Loucy (cell line): ENCODE measurements around the gene NEBL.

Source experiments
- H2AFZ ChIP-seq: fragments of 200-600 bp; sonication (generic); 2 replicates; pipeline ENCODE4 v1.6.0; 2016; ENCODE audit warnings: antibody characterized with exemption, mild to moderate bottlenecking, low read length, moderate library complexity
- H3F3A ChIP-seq: fragments of 200-600 bp; 2 replicates; pipeline ENCODE4 v1.6.0; 2016; ENCODE audit warnings: antibody characterized with exemption, low read depth, mild to moderate bottlenecking
- H3K27me3 ChIP-seq: fragments of 200-600 bp; sonication (generic); 2 replicates; pipeline ENCODE4 v1.6.1; 2014; ENCODE audit warnings: low read length, mild to moderate bottlenecking; ENCODE audit not compliant: insufficient read depth, poor library complexity, severe bottlenecking
- H3K36me3 ChIP-seq: fragments of 200-600 bp; sonication (generic); 2 replicates; pipeline ENCODE4 v1.6.1; 2016; ENCODE audit warnings: low read length; ENCODE audit not compliant: insufficient read depth
- H3K4me1 ChIP-seq: fragments of 200-600 bp; sonication (generic); 2 replicates; pipeline ENCODE4 v1.5.1; 2014; ENCODE audit warnings: low read length, mild to moderate bottlenecking; ENCODE audit not compliant: insufficient read depth, poor library complexity, severe bottlenecking
- H3K4me2 ChIP-seq: fragments of 200-600 bp; sonication (generic); 2 replicates; pipeline ENCODE4 v1.6.0; 2014; ENCODE audit warnings: antibody characterized with exemption, low read length, low read depth, mild to moderate bottlenecking; ENCODE audit not compliant: poor library complexity, severe bottlenecking
- H3K4me3 ChIP-seq: fragments of 200-600 bp; sonication (generic); 2 replicates; pipeline ENCODE4 v1.5.1; 2014; ENCODE audit warnings: low read length, mild to moderate bottlenecking, mixed read lengths; ENCODE audit not compliant: poor library complexity, severe bottlenecking
- H3K79me2 ChIP-seq: fragments of 200-600 bp; sonication (generic); 2 replicates; pipeline ENCODE4 v1.6.1; 2014; ENCODE audit warnings: low read length; ENCODE audit not compliant: insufficient read depth
- H3K9ac ChIP-seq: fragments of 200-600 bp; sonication (generic); 2 replicates; pipeline ENCODE4 v1.6.0; 2014; ENCODE audit warnings: mild to moderate bottlenecking, low read depth, low read length, moderate library complexity; ENCODE audit not compliant: poor library complexity, severe bottlenecking
- H3K9me2 ChIP-seq: fragments of 200-600 bp; sonication (generic); replicated peaks from 2 replicates; pipeline ENCODE4 v1.6.1; 2016; ENCODE audit warnings: low read depth, low read length, mixed read lengths
- H3K9me3 ChIP-seq: fragments of 200-600 bp; sonication (generic); 2 replicates; pipeline ENCODE4 v1.6.1; 2014; ENCODE audit warnings: mild to moderate bottlenecking, antibody characterized with exemption, low read length, low read depth; ENCODE audit not compliant: insufficient read depth
- H4K20me1 ChIP-seq: fragments of 200-600 bp; sonication (generic); 2 replicates; pipeline ENCODE4 v1.6.0; 2014; ENCODE audit warnings: antibody characterized with exemption, low read length, mild to moderate bottlenecking; ENCODE audit not compliant: insufficient read depth, poor library complexity, severe bottlenecking
- EZH2phosphoT487 ChIP-seq: fragments of 200-600 bp; IDR thresholded peaks from 2 replicates; pipeline ENCODE4 v1.6.1; 2018; ENCODE audit warnings: antibody characterized with exemption, mild to moderate bottlenecking, moderate library complexity, borderline replicate concordance
- TF ChIP-seq, protein P1 (sequence below): fragments of 200-600 bp; sonication (generic); conservative IDR thresholded peaks from 2 replicates; pipeline ENCODE4 v1.5.1; 2014; ENCODE audit warnings: mild to moderate bottlenecking, antibody characterized with exemption, low read length

NEBL gene

DNA sequence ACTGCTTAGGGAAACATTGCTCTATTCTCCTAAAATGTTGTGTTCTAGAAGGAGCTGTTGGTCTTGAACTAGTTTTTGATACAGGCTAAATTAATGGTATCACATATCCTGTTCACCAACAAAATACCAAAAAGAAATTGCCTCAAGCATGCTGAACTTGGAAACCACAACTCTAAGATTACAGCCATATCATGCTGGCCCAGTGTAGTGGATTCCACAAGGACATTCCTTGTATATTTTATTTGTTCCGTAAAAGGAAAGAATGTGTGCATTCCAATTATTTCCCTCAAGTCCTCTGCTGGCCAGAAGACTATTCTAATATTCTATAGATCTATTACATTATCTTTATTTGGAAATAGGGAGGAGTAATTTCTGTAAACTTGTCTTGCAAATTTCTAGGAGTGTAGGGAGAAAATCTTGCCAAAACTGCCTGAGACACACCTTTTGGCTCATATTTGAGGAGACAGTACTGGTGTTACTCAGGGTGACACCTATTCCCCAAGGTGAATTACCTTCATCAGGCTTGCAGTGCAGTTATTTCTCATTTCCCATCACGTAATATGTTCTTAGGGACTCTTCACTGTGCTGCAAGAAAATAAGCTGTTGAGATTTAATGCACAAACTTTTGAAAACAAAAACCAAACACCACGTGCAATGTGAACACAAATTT, 1.9 kb upstream of the NEBL start:
- Histone ChIP-seq H3F3A (no peaks in the 10 kb centered on the region), H3K27me3 (no peaks in the 10 kb centered on the region), H2AFZ (no peak overlapping the region), H3K9me3 (no peaks in the 10 kb centered on the region), H3K4me3 (no peak overlapping the region), H3K4me2 (no peak overlapping the region), H3K79me2 (no peaks in the 10 kb centered on the region), H3K9me2 (no peaks in the 10 kb centered on the region), H3K9ac (no peak overlapping the region), H3K36me3 (no peaks in the 10 kb centered on the region), H3K4me1 (no peaks in the 10 kb centered on the region), H4K20me1 (no peaks in the 10 kb centered on the region)
- no peak for TF ChIP-seq EZH2phosphoT487
- TF ChIP-seq, protein P1, sequence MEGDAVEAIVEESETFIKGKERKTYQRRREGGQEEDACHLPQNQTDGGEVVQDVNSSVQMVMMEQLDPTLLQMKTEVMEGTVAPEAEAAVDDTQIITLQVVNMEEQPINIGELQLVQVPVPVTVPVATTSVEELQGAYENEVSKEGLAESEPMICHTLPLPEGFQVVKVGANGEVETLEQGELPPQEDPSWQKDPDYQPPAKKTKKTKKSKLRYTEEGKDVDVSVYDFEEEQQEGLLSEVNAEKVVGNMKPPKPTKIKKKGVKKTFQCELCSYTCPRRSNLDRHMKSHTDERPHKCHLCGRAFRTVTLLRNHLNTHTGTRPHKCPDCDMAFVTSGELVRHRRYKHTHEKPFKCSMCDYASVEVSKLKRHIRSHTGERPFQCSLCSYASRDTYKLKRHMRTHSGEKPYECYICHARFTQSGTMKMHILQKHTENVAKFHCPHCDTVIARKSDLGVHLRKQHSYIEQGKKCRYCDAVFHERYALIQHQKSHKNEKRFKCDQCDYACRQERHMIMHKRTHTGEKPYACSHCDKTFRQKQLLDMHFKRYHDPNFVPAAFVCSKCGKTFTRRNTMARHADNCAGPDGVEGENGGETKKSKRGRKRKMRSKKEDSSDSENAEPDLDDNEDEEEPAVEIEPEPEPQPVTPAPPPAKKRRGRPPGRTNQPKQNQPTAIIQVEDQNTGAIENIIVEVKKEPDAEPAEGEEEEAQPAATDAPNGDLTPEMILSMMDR: no peak

DNA sequence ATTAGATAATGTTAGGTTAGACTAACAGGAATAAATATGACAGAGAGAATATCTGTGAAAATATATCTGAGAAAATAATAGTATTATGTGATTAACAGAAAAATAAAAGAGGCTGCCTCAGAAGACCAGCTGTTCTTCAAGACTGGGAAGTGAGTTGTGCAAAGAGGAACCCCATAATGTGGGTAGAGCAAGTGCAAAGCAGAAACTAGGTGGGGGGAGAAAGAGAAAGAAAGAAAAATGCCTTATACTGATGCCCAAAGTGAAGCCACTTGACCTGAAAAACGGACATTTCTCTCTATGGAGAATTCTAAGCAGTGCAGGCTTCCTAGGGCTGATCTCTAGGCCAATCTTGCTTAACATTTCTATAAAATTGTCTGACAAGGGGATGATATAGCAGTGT, 3.8 kb downstream of the NEBL start:
- no peaks in the 10 kb centered on the region for H3K4me1 ChIP-seq
- H3K9me2 ChIP-seq: no peaks in the 10 kb centered on the region
- H3K4me3 ChIP-seq: no peak overlapping the region
- H3K27me3 ChIP-seq: no peaks in the 10 kb centered on the region
- no peak overlapping the region for H3K9ac ChIP-seq
- no peaks in the 10 kb centered on the region for H3K9me3 ChIP-seq
- H3K4me2 ChIP-seq: no peak overlapping the region
- no peaks in the 10 kb centered on the region for H3K79me2 ChIP-seq
- H4K20me1 ChIP-seq: no peaks in the 10 kb centered on the region
- TF ChIP-seq, protein P1: no peak
- no peak for TF ChIP-seq EZH2phosphoT487
- H3K36me3 ChIP-seq: no peaks in the 10 kb centered on the region
- no peaks in the 10 kb centered on the region for H3F3A ChIP-seq
- H2AFZ ChIP-seq: no peak overlapping the region

DNA sequence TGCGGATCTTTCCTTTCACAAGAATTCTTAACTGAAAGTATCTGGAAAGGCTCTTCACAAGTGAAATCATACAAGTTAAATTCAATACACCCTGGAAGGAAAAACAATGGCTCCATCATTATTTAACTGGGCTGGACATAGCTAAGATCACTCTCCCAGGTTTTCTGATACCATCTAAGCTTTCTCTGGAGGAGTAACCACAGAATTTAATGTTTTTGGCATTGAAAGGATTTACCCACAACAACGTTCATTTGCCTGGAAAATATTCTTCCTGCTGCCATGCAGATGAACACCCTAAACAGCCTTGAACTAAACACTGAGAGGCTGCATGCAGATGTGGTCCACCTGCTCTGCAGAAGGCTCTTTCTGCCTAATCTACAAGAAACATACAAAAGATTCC, 4.3 kb downstream of the NEBL start:
- Histone ChIP-seq H3K4me3 (no peak overlapping the region), H3K9me2 (no peaks in the 10 kb centered on the region), H3K9ac (no peak overlapping the region), H2AFZ (no peak overlapping the region), H3K9me3 (no peaks in the 10 kb centered on the region), H3F3A (no peaks in the 10 kb centered on the region), H3K79me2 (no peaks in the 10 kb centered on the region), H3K4me2 (no peak overlapping the region), H3K4me1 (no peaks in the 10 kb centered on the region), H4K20me1 (no peaks in the 10 kb centered on the region), H3K27me3 (no peaks in the 10 kb centered on the region), H3K36me3 (no peaks in the 10 kb centered on the region)
- TF ChIP-seq, protein P1: no peak
- TF ChIP-seq EZH2phosphoT487: no peak
